GM21447 (cell line): ENCODE results near the gene PHETA1.
A peak's percentile ranks its signal among the peaks of the same experiment; 100 is the strongest.
"Not testable (repeated sequence)": the region's sequence is repeated elsewhere in the genome, so short reads cannot be mapped to it uniquely, and the experiment has no call there.

Experiments used
- ATAC-seq: cut with Tn5 transposase; IDR thresholded peaks from one replicate; pipeline ENCODE4 v1.9.1; 2021; ENCODE audit not compliant: unreplicated experiment

Gene PHETA1

DNA sequence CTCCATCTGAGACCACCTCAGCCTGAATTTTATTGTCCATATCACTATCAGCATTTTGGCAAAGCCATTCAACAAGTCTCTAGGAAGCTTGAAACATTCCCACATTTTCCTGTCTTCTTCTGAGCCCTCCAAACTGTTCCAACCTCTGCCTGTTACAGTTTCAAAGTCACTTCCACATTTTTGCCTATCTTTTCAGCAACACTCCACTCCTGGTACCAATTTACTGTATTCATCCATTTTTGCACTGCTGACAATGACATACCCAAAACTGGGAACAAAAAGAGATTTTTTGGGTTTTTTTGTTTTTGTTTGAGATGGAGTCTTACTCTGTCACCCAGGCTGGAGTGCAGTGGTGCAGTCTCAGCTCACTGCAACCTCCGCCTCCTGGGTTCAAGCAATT is 4.3 kb upstream of the PHETA1 start:
- not testable (repeated sequence) for ATAC-seq

DNA sequence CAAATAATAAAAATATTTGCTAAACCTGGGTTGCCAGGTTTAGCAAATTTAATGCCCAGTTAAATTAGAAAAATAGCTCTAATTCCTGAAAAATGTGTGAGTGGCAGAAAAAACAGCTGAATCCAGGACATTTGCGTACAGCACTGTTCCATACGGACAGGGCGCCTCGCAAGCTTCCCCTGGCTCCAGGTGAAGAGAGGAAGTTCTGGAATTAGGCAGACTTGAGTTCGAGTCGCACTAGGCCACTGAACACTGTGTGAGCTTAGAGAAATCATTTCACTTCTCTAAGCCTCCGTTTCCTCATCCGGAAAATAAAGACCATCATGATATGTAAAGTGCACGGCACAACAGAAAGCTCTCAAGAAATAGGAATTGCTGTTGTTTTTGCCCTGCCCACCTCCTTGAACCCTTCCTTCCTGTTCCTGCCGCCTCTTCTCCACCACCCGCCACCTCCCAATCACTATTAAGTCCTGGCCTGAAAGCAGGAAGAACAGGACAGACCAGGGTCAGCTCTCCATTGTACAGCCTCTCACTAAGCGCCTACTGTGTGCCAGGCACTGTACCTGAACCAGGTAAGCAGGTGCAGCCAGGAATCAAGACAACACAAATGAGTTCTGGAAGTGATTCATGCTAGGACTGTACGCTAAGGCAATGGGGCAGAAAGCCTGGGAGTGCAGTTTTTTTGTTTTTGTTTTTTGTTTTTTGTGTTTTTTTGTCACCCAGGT is 763 bp upstream of the PHETA1 start:
- no peak for ATAC-seq

DNA sequence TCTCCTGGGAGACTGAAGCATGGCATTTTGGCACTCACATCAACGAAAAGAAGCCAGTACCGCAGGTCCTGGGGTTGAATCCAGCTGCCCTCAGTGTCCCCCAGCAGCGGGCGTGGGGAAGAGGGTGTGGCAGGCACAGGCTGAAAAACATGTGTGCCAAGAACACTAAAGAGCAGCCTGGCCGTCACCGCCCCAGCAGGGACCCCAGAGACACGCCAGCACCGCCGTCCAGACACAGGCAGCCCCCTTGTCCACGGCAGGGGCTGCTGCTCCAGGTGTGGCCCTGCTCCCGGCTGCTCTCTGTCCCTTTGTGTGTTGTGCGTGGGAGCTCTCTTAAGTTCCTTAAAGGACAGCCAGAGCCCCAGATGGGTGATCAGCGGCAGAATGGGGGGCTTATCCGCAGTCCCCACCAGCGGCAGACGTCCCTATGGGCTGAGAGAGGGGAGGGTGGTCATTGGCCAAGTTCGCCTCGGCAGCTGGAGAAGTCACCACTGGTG is 556 bp downstream of the PHETA1 start:
- peak; percentile 22 for ATAC-seq

DNA sequence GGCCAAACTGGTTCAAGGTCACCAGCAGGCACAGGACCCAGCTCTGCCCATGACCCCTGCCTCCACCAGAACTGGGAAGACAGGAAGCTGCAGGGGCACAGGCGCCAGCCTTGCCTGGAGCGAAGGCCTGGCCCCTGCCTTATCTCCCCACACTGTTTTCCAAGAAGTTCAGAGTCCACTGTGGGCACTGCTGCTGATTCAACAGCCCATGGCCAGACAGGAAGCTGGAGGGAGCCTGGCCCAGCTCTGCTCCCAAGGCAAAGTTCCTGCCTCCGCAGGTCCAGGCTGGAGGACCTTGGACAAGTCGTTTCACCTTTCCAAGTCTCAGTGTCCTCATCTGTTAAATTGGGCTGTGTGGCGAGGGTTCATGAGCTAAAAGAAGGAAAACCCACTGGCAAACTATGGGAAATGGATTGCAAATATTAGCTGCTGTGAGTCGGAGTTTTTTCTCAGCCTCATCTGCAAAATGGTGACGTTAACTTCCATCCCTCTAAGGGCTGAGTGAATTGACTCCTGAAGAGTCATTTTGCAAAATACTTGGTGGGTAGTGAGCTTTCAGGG is 1.2 kb downstream of the PHETA1 start:
- ATAC-seq: no peak

DNA sequence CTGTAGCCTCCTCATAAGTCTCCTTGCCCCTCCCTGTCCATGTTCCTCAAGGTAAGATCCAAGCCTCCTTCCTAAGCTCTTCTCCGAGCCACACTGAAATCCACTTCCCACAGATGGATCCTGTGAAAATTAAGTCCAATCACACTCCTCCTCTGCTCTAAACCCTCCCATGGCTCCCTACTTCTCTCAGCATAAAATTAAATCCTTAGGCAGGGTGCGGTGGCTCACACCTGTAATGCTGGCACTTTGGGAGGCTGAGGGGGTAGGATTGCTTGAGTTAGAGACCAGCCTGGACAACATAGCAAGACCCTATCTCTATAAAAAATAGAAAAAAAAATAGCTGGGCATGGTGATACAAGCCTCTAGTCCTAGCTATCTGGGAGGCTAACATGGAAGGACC is 2.3 kb downstream of the PHETA1 start:
- ATAC-seq: no peak

DNA sequence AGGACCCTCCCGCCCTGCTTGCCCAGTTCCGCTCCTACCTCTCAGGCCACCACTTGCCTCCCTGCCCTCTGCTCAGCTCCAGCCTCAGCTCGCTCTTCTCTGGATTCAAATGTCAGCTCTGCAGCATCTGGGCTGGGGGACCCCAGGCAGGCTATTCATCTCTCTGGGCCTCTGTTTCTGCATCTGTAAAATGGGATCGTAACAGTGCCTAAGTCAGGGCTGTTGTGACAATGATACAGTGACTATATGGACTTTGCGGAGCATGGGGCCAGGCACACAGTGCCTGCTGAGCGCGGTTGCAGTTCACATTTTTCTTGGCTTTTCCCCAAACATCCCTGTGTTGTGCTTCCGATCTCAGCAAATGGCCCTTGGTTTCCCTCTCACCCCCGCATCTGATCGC is 2.8 kb downstream of the PHETA1 start:
- ATAC-seq: no peak

DNA sequence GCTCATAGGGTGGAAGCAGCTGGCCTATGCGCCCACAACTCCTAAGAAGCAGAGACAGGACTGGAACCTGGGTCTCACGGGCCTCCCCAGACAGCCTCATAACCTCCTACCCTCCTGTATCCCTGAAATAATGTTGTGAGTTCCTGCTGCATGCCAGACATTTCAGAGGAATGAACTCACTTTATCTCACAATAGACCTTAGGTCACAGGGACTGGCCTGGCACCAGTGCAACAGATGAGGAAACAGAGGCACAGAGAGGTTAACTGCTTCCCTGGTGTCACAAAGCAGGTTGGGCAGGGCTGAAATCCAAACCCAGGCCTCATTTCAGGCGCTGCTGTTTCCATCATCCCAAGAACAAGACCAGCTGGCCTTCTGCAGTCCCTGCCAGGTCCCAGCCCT is 5.3 kb downstream of the PHETA1 start:
- ATAC-seq: no peak

DNA sequence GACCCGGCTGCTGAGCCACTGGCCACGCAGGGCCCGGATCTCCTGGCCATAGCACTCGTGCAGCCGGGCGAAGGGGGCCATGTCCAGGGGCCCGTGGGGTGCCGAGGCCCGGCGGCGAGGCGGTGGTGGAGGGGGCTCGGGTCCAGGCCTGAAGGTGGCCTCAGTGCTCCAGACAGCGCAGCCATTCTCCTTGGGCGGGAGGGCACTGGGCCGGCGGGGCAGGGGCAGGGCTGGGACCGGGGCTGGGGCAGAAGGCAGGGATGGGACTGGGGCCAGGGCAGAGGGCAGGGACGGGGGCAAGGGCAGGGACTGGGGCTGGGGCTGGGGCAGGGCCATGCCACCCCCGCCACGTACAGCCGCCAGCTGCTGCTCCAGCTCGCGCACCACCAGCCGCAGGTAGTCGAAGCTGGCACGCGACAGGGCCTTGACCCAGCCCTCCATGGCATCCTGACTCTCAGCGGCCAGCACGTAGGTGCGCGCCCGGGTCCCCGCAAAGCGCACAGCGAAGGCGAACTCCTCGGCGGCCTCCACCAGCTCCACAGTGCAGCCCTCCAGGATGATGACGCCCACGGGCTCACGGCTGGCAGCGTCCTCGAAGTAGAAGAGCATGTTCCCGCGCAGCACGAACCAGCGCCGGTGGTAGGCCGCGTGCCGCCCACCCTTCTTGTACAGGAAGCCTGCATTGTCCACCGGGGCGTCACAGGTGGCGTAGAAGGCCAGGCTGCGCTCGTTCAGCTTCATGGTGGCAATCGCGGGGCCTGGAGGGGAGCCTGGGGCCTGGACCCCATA is 6.0 kb downstream of the PHETA1 start:
- ATAC-seq: no peak

DNA sequence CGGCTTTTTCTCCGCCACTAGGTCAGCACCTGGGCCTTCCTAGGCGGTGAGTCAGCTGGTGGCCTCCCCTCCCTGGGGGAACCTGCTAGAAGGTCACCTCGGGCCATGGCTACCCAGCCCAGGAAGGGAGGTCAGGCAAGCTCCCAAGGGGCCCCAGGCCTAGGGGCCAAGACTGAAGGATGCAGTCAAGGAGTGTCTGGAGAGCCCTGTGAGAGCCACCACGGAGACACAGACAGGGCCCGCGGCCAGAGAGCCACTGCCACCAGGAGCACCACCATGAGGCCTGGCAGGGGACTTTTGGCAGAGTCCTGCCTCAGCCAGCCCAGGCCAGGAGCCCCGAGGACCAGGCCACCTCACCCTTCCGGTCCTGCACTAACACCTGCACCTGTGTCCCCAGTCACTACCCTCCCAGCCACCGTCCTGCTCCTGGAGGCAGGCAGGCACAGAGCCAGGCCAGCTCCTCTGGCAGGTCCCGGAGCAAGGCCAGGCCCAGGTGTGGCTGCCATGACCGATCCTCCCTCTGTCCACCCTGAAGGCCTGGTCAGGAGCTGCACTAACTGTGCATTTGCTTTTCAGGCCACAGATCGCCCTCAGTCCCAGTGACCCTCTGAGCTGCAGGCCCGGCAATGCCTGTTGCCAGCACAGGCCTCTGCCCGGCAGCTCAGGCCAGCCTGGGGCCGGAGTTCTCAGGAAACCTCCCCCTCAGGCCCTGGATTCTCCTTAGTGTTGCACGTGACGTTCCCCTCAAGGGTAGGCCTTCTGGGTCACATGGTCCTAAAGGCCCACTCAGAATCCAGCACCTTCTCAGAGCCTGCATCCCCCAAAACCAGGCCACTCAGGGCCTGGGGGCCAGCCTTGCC is 6.9 kb downstream of the PHETA1 start:
- no peak for ATAC-seq

DNA sequence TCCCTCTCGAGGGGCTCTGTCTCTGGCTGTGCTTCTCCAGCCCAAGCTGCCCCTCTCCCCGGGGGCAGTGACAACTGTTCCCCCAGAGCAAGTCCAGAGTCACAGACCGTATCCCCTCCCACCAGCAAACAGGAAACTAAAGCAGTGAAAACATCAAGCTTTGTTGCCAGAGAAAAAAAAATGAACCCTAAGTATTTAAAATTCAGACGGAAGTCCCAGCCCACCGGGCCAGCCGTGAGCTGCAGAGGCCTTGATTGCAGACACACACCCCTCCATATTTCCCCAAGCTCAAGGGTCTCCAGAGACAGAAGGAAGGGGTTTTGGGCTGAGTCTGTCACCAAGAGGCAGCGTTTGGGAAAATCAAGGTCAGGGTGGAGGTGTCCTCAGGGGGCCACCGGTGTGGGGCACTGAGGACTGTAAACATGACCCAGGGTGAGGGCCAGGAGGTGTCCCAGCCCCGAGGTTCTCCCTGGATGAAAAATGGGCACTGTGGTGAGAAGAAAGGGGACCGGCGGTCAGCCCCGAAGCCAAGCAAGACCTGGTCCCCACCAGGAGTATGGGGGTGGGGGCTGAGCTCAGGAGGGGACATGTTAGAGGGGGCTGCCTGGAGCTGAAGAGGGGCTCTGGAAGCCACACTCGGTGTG is 7.7 kb downstream of the PHETA1 start:
- ATAC-seq: no peak

DNA sequence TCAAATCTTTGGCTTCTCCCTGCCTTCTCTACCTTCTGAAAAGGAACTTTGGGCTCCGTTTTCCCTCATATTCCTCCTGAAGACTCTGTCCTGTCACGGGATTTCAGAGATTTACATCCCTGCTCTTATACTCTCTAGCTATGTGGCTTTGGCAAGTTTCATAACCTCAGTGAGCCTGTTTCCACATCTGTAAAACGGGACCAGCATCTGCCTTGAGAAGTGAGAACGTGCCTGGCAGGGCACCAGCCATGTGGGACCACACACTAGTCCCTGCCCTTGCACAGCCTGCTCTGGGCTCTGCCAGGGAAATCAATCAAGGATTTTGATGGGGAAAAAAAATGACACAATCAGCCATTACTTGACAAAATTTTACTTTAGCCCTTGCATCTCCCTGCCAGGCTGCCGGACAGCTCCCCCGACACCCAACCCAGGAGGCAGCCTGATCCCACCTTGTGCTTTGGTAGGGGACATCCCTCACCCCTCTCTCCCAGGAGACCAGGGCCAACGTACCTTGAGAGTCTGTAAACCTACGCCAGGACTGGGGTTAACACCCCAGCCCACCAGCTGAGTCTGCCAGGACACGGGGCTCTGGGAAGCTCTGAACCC is 8.5 kb downstream of the PHETA1 start:
- no peak for ATAC-seq

DNA sequence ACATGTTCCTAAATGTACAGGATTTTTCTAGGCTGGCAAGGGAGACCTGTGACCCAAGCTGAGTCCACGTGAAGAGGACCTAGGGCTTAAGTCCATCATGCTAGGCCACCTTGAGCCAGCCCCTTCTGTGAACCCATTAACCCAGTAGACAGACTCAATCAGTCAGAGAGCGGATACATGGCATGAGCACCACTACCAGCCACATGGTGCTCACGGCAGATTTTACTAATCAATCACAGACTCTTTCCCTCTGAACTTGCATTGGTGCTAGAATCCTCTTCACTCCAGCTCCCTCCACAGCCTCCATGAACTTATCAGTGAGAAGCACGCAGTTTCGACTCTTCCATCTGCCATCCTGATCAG is 9.0 kb downstream of the PHETA1 start:
- ATAC-seq: no peak

DNA sequence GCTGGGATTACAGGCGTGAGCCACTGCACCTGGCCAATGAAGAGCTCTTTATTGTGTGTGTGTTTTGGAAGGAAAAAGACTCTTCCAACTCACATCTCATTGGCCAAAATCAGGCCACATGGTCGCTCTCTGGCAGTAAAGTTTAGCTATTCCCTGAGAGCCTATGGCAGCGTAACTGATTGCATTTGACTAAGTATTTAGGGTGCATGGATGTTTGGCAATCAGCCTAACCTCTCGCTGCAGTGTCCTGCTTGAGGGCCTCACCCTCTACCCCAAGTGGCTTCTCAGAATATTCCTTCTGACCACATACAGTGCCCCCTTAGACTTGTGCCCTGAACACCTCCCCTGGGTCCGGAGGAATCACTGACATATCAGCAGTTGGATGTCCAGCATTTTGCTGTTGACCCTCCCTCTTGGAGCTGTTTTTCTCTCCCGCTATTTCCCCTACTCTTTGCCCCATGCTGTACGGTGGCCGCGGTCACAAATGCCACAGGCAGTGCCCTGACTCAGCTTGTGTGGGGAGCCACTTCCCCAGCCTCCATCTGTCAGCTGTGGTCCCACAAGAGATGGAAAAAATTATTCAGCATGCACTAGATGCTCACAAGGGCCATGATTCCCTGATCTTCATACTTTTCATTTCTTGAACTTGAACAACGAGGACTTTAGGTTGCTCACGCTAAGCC is 9.5 kb downstream of the PHETA1 start:
- ATAC-seq: no peak

DNA sequence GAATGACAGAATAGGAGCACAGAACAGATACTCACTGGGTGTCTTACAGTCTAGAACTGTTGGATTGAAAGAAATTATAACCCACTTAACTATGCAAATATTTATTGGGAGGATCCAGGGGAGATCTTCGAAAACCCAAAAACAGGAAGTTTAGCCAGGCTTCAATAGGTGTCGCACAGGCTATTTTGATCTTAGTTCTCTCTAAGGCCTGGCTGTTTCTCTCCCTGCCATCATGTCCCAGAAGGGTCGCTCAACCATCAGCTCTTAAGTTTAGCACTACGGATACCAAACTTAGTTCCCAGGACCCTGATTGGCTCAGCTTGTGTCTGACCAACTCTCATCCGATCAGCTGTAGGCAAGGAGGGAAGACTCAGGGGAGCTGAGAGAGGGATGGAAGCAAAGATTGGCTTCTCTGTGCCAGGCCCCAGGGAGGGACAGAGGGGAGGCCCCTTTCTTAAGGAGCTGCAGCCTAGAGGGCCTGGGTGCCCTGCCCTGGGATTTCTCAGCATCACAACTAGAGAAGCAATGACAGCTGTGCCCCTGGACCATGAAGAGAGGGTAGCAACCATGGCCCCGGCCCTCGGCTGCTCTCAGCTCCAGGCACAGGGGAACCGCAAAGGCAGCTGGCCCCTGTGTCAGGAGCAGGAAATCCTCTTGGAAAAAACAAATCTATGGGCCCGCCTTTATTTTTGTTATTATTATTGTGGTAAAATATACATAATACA is 13.5 kb downstream of the PHETA1 start:
- ATAC-seq: no peak

DNA sequence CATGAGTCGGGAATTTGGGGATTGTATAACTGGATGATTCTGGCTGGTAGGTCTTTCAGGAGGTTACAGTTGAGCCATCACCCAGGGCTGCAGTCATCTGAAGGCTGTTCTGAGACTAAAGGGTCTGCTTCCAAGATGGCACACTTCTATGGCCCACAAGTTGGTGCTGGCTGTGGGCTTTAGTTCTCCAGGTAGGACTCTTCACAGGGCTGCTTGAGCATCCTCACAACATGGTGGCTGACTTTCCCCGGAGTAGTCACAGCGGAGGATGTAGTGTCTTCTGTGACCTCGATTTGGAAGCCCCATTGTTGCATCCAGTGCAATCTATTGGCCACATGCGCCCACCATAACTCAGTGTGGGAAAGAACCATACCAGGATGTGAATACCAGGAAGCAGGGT is 14.4 kb downstream of the PHETA1 start:
- ATAC-seq: no peak

DNA sequence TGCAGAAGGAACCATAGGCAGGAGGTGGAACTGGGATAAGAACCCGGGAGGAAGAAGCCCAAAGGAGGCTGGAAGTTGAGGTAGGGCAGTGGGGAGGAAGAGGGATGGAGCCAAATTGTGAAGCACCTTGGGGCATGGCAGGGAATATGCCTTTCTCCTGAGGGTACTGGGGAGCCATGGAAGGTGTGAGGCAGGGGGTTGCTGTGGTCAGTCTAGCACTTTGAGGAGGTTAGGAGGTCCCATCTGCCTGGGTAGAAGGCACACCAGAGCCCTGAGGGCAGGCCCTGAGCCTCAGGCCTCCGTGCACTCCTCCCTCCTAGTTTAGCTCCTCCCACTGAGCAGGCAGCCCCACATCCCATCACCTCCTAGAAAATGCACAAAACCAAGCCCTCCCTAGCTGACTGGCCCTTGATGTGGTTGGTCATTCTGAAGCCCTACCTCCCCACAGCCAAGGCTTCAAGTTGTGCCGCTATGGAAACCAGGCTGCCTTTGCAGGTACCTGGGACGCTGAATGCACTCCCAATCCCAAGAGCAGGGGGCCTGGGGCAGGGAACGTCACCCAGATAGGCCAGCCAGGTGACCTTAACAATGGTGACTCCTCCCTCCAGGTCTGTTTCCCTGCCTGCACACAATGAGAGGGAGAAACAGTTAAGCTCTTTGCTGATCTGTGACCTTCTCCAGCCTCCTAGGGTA is 15.1 kb downstream of the PHETA1 start:
- no peak for ATAC-seq

DNA sequence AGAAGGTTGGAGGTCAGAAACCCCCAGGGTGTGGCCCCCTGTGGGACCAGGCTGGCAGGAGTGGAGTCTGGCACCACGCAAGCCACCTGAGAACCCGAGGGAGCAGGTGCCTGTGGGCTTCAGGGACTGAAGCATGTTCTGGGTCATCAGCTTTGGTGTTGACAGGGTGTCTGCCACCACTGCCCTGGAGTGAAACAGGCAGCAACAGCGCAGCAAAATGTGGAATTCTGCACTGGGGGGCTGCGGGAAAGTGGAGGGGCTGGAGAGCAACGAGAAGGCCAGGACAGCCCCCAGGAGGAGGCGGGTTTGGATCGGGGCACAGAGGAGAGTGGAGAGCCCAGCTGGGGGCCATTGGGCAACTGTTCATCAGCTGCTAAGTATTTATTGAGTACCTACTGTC is 15.9 kb downstream of the PHETA1 start:
- ATAC-seq: no peak

DNA sequence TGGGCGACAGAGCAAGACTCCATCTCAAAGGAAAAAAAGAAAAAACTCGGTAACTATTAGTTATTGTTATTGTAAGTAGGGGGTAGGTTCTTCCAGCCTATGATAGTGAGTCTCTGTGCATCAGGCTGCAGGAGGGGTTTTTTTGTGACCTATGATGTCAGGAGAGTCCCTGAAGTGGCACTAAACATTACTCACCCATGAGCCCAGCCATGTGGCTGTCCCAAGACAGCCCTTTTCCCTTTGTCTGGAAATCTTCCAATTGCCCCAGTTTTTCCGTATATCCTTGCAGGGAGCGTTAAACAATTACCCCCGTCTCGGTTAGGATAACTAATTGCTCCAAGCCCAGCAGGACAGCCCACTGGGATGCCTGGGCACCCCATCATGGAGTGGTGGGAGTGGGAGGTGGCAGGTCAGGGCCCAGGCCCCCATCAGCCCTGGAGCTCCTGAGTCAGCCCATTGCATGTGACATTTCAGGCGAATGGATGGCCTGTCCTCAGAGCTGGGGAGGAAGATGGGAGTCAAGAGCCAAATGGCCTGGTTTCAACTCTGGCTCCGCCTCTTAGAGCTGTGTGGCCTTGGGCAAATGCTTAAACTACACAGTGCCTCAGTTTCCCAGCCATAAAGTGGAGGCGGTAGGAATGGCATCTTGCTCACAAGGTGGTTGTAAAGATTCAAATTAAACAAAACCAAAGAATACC is 16.4 kb downstream of the PHETA1 start:
- ATAC-seq: no peak
